ENCODE results near the gene HSPA2.

GRCh38 chr14:64507376-64508156 is 33.0 kb upstream of the HSPA2 start:
- TF ChIP-seq EZH2 (IDR thresholded peaks at IDR 0.05; ENCODE audit: borderline replicate concordance, low read length) (no peak), CTCF (IDR thresholded peaks at IDR 0.05; ENCODE audit: low read length) (no peak)
